H1 (cell line): ENCODE data around the gene PDE4B. TPM values are rescaled to one million over a fixed set of nuclear protein-coding genes. Genes with fewer than 3 reads are reported as not detected.

Experiments used
- CTCF ChIA-PET: fragments of 300-600 bp; sonication (Branson Sonifier 250); formaldehyde crosslinking; loops from one replicate; lab custom pipeline; 2021; ENCODE audit not compliant: partially characterized antibody; lab: Charles Lee
- POLR2A ChIA-PET: fragments of 300-600 bp; sonication (Branson Sonifier 250); formaldehyde crosslinking; loops from one replicate; lab custom pipeline; 2021; ENCODE audit warnings: inconsistent platforms; ENCODE audit not compliant: partially characterized antibody; lab: Charles Lee
- DNase-seq, 2 experiments: peaks; one replicate each; pipeline versions ENCODE4 v3.0.0 to v3.0.0-alpha.2; 2010 to 2022; ENCODE audit warnings: low spot score in 2 of 2, low read depth in 1 of 2, mixed read lengths in 1 of 2
- FAIRE-seq: peaks from 2 replicates; lab custom pipeline; 2011; peaks lifted over from hg19 to GRCh38; lab: Jason Lieb, UNC
- H2AFZ ChIP-seq: 2 replicates; pipeline ENCODE4 v1.8.1; 2012; ENCODE audit warnings: low read length, inconsistent platforms
- H2AK5ac ChIP-seq: 2 replicates; pipeline ENCODE4 v1.6.1; 2013; ENCODE audit warnings: low read depth, low read length
- H2BK120ac ChIP-seq: replicated peaks from 2 replicates; pipeline ENCODE3; 2013; ENCODE audit warnings: low read depth, low read length, inconsistent platforms
- H2BK12ac ChIP-seq: 2 replicates; pipeline ENCODE4 v1.6.1; 2013; ENCODE audit warnings: low read depth, low read length
- H2BK15ac ChIP-seq: 2 replicates; pipeline ENCODE4 v1.6.1; 2013; ENCODE audit warnings: low read length
- H2BK20ac ChIP-seq: 2 replicates; pipeline ENCODE4 v1.6.1; 2013; ENCODE audit warnings: low read length
- H2BK5ac ChIP-seq: 2 replicates; pipeline ENCODE4 v1.6.1; 2013; ENCODE audit warnings: low read depth, low read length
- H3K14ac ChIP-seq: 2 replicates; pipeline ENCODE4 v1.6.1; 2013; ENCODE audit warnings: inconsistent platforms; ENCODE audit not compliant: insufficient read length
- H3K18ac ChIP-seq: 2 replicates; pipeline ENCODE4 v1.6.1; 2013; ENCODE audit warnings: low read length; ENCODE audit errors: extremely low read depth
- H3K23ac ChIP-seq: 2 replicates; pipeline ENCODE4 v1.6.1; 2013; ENCODE audit warnings: inconsistent platforms; ENCODE audit not compliant: insufficient read length
- H3K23me2 ChIP-seq: 2 replicates; pipeline ENCODE4 v1.6.1; 2013; ENCODE audit warnings: low read depth, low read length
- H3K27ac ChIP-seq: 2 replicates; pipeline ENCODE4 v1.6.1; 2011; ENCODE audit warnings: low read depth, low read length, inconsistent platforms
- H3K27me3 ChIP-seq, 4 experiments: replicated peaks in 1 of 4; 1 replicate in 1 of 4; 2 replicates in 3 of 4; pipeline versions ENCODE4 v1.6.1 to v1.8.1; 2011 to 2013; ENCODE audit warnings: low read length in 3 of 4, mild to moderate bottlenecking in 3 of 4, inconsistent platforms in 2 of 4, mixed read lengths in 2 of 4, moderate library complexity in 1 of 4; ENCODE audit not compliant: control insufficient read depth in 3 of 4, insufficient read depth in 3 of 4; ENCODE audit errors: extremely low read depth in 1 of 4
- H3K36me3 ChIP-seq, 4 experiments: 2 replicates each; pipeline versions ENCODE4 v1.6.1 to v1.8.1; 2011 to 2013; ENCODE audit warnings: mild to moderate bottlenecking in 4 of 4, low read length in 3 of 4, moderate library complexity in 2 of 4, control low read depth in 1 of 4, inconsistent platforms in 1 of 4; ENCODE audit not compliant: insufficient read depth in 4 of 4, control insufficient read depth in 2 of 4
- H3K4ac ChIP-seq: replicated peaks from 2 replicates; pipeline ENCODE3; 2013; ENCODE audit warnings: low read length, low read depth, mixed read lengths, inconsistent platforms; ENCODE audit not compliant: insufficient read length
- H3K4me1 ChIP-seq, 4 experiments: replicated peaks in 1 of 4; 1 replicate in 1 of 4; 2 replicates in 3 of 4; pipeline versions ENCODE4 v1.6.1 to v1.8.1; 2011 to 2013; ENCODE audit warnings: low read length in 3 of 4, inconsistent platforms in 2 of 4, mixed read lengths in 1 of 4; ENCODE audit not compliant: insufficient read depth in 4 of 4, control insufficient read depth in 3 of 4
- H3K4me2 ChIP-seq, 2 experiments: 2 replicates each; pipeline versions ENCODE4 v1.6.1 to v1.8.1; 2011 to 2013; ENCODE audit warnings: low read depth in 2 of 2, low read length in 2 of 2, control low read depth in 1 of 2, inconsistent platforms in 1 of 2, mild to moderate bottlenecking in 1 of 2; ENCODE audit not compliant: insufficient read depth in 1 of 2
- H3K4me3 ChIP-seq, 4 experiments: fragments of 200-600, 300-600 bp in 1 of 4; sonication (generic), shearing (Covaris generic), sonication (Bioruptor Twin) in 1 of 4; 2 replicates each; pipeline versions ENCODE4 v1.5.1 to v1.8.1; 2011 to 2016; ENCODE audit warnings: low read length in 4 of 4, low read depth in 3 of 4, control low read depth in 2 of 4, inconsistent platforms in 2 of 4, mild to moderate bottlenecking in 2 of 4, mixed read lengths in 1 of 4, moderate library complexity in 1 of 4; ENCODE audit not compliant: insufficient read depth in 2 of 4; ENCODE audit errors: extremely low read depth in 1 of 4
- H3K56ac ChIP-seq: replicated peaks from 2 replicates; pipeline ENCODE3; 2013; ENCODE audit warnings: low read depth, mild to moderate bottlenecking, mixed read lengths, low read length, inconsistent platforms; ENCODE audit not compliant: insufficient read length
- H3K79me1 ChIP-seq: 2 replicates; pipeline ENCODE4 v1.6.1; 2013; ENCODE audit warnings: low read depth, low read length, control low read depth
- H3K79me2 ChIP-seq, 2 experiments: 2 replicates each; pipeline versions ENCODE4 v1.6.1 to v1.8.1; 2012 to 2013; ENCODE audit warnings: low read length in 2 of 2, mild to moderate bottlenecking in 2 of 2, inconsistent platforms in 1 of 2; ENCODE audit not compliant: insufficient read depth in 2 of 2, control insufficient read depth in 1 of 2
- H3K9ac ChIP-seq, 4 experiments: replicated peaks in 1 of 4; 1 replicate in 1 of 4; 2 replicates in 3 of 4; pipeline versions ENCODE4 v1.6.1 to v1.8.1; 2011 to 2013; ENCODE audit warnings: low read depth in 3 of 4, low read length in 3 of 4, control low read depth in 2 of 4, mild to moderate bottlenecking in 2 of 4, moderate library complexity in 2 of 4, inconsistent platforms in 1 of 4; ENCODE audit errors: extremely low read depth in 1 of 4
- H3K9me3 ChIP-seq, 2 experiments: 2 replicates each; pipeline versions ENCODE4 v1.6.1 to v1.8.1; 2012 to 2013; ENCODE audit warnings: mild to moderate bottlenecking in 2 of 2, moderate library complexity in 2 of 2, control low read depth in 1 of 2, inconsistent platforms in 1 of 2, low read depth in 1 of 2, low read length in 1 of 2, mixed read lengths in 1 of 2; ENCODE audit not compliant: insufficient read depth in 2 of 2
- H4K20me1 ChIP-seq, 2 experiments: replicated peaks in 1 of 2; 2 replicates each; pipeline versions ENCODE3 to v1.8.1; 2011 to 2013; ENCODE audit warnings: inconsistent platforms in 2 of 2, low read length in 2 of 2, mild to moderate bottlenecking in 1 of 2; ENCODE audit not compliant: insufficient read depth in 2 of 2, control insufficient read depth in 1 of 2
- H4K5ac ChIP-seq: 2 replicates; pipeline ENCODE4 v1.6.1; 2013; ENCODE audit warnings: low read length, low read depth, mixed read lengths, inconsistent platforms; ENCODE audit not compliant: insufficient read length
- H4K8ac ChIP-seq: 2 replicates; pipeline ENCODE4 v1.8.0; 2013; ENCODE audit warnings: mild to moderate bottlenecking, moderate library complexity, low read length, inconsistent platforms; ENCODE audit not compliant: insufficient read depth; ENCODE audit errors: extremely low read depth
- H4K91ac ChIP-seq: replicated peaks from 2 replicates; pipeline ENCODE3; 2013; ENCODE audit warnings: low read length, mixed read lengths, inconsistent platforms; ENCODE audit not compliant: insufficient read length
- EGR1 ChIP-seq: IDR thresholded peaks from 2 replicates; pipeline ENCODE4 v1.6.1; 2011; ENCODE audit warnings: low read depth, low read length, borderline replicate concordance
- polyA plus RNA-seq, 7 experiments: library from polyadenylated mRNA; depleted of rRNA in 3 of 7; stranded (reverse) in 5 of 7; unstranded in 2 of 7; fragments of >200 nt in 5 of 7; fragments of 200-250 nt in 2 of 7; gene quantifications; 1 replicate in 5 of 7; 2 replicates in 1 of 7; 4 replicates in 1 of 7; pipeline versions ENCODE4 v1.2.1 to v1.2.3, GENCODE V29; 2011 to 2013; ENCODE audit warnings: missing spikeins in 2 of 7, mixed read lengths in 2 of 7
- total RNA-seq: library from RNA; stranded (reverse); fragmentation: NEBNext Ultra II Directional; extraction: Animal tissue kit (Norgen Biotek cat#: 25700); gene quantifications from 2 replicates; pipeline ENCODE4 v1.2.1, GENCODE V29; 2021

PDE4B gene
- total and polyA plus RNA-seq, 2 of the 8 experiments (the other 6 are each of a cell fraction or from before 2014, with no cell fraction given) = 5.0 to 15.1 TPM

GRCh38 chr1:66167267-66167666 is 374.6 kb downstream of the PDE4B start:
- DNase-seq = no peak
- H3K14ac ChIP-seq = no peak overlapping the region

More at GRCh38 chr1:66167267-66167666, 374.6 kb downstream of the PDE4B start:
- Histone ChIP-seq H2BK20ac (no peak overlapping the region), H3K36me3 (no peaks in the 10 kb centered on the region), H3K9me3 (no peaks in the 10 kb centered on the region), H2AK5ac (no peak overlapping the region), H3K9ac (no peak overlapping the region), H2BK15ac (no peak overlapping the region), H3K79me1 (no peaks in the 10 kb centered on the region), H2BK5ac (no peak overlapping the region), H4K91ac (no peak overlapping the region), H3K23ac (no peak overlapping the region), H2AFZ (no peak overlapping the region), H3K79me2 (no peaks in the 10 kb centered on the region), H4K8ac (no peak overlapping the region), H3K27ac (no peak overlapping the region), H4K5ac (no peak overlapping the region), H3K23me2 (no peaks in the 10 kb centered on the region), H3K4me3 (no peak overlapping the region), H2BK120ac (no peak overlapping the region), H2BK12ac (no peak overlapping the region), H3K56ac (no peak overlapping the region), H3K4me1 (no peaks in the 10 kb centered on the region), H4K20me1 (no peaks in the 10 kb centered on the region), H3K4ac (no peak overlapping the region), H3K4me2 (no peak overlapping the region), H3K18ac (no peak overlapping the region), H3K27me3 (no peaks in the 10 kb centered on the region)
- FAIRE-seq = no peak
- no peak for TF ChIP-seq EGR1
- ChIA-PET CTCF (no interaction called here), POLR2A (no interaction called here)
